HEK293 (cell line): ENCODE results near the gene CLIC4.
A peak's percentile ranks its signal among the peaks of the same experiment; 100 is the strongest.

Experiments used
- CTCF ChIA-PET: fragments of 350-600 bp; formaldehyde crosslinking; extraction: SDS; loops from one replicate; lab custom pipeline; 2021; ENCODE audit warnings: antibody characterized with exemption; lab: Yijun Ruan, JAX
- POLR2A ChIA-PET: fragments of 300-600 bp; formaldehyde crosslinking; extraction: SDS; loops from one replicate; lab custom pipeline; 2020; ENCODE audit warnings: antibody characterized with exemption, inconsistent platforms; lab: Yijun Ruan, JAX
- H3K27ac ChIP-seq: fragments of 200-500 bp; sonication (Bioruptor generic); 2 replicates; pipeline ENCODE4 v1.5.1; 2014; ENCODE audit warnings: low read depth, low read length, control low read depth, inconsistent platforms; ENCODE audit errors: extremely low read depth
- H3K36me3 ChIP-seq, 2 experiments: fragments of 200-500 bp in 1 of 2; sonication (Bioruptor generic) in 1 of 2; 1 replicate in 1 of 2; 2 replicates in 1 of 2; pipeline ENCODE4 v1.5.1; 2014 to 2017; ENCODE audit warnings: inconsistent platforms in 2 of 2, low read length in 2 of 2; ENCODE audit not compliant: control insufficient read depth in 2 of 2, insufficient read depth in 1 of 2
- H3K4me1 ChIP-seq: fragments of 200-500 bp; sonication (Bioruptor generic); 2 replicates; pipeline ENCODE4 v1.5.1; 2014; ENCODE audit warnings: mild to moderate bottlenecking, low read length, inconsistent platforms; ENCODE audit not compliant: control insufficient read depth, insufficient read depth
- H3K4me3 ChIP-seq: 2 replicates; pipeline ENCODE4 v1.5.1; 2011; ENCODE audit warnings: low read depth, mild to moderate bottlenecking, control low read depth, low read length, moderate library complexity
- H3K9me3 ChIP-seq: fragments of 200-500 bp; sonication (Bioruptor generic); 2 replicates; pipeline ENCODE4 v1.5.1; 2014; ENCODE audit warnings: low read depth, low read length, inconsistent platforms; ENCODE audit not compliant: control insufficient read depth, insufficient read depth
- BCL11A ChIP-seq: fragments of 450-650 bp; formaldehyde crosslinking; IDR thresholded peaks from 2 replicates; pipeline ENCODE4 v1.5.1; 2016; ENCODE audit warnings: low read depth, missing biosample characterization, missing genetic modification characterization
- PRDM1 ChIP-seq: fragments of 450-650 bp; formaldehyde crosslinking; IDR thresholded peaks from 2 replicates; pipeline ENCODE4; 2016; ENCODE audit warnings: missing biosample characterization, missing genetic modification characterization
- ZFP37 ChIP-seq: fragments of 450-650 bp; formaldehyde crosslinking; IDR thresholded peaks from 2 replicates; pipeline ENCODE4 v1.5.1; 2016; ENCODE audit warnings: missing biosample characterization, missing genetic modification characterization
- ZIC2 ChIP-seq: fragments of 450-650 bp; formaldehyde crosslinking; IDR thresholded peaks from 2 replicates; pipeline ENCODE4 v1.5.1; 2016; ENCODE audit warnings: missing biosample characterization, missing genetic modification characterization
- ZNF341 ChIP-seq: fragments of 450-650 bp; formaldehyde crosslinking; IDR thresholded peaks from 2 replicates; pipeline ENCODE4; 2016; ENCODE audit warnings: low read depth, missing biosample characterization, missing genetic modification characterization
- ZNF501 ChIP-seq: fragments of 450-650 bp; formaldehyde crosslinking; IDR thresholded peaks from 2 replicates; pipeline ENCODE4 v1.5.1; 2016; ENCODE audit warnings: missing biosample characterization, missing genetic modification characterization
- ZNF530 ChIP-seq: fragments of 450-650 bp; formaldehyde crosslinking; IDR thresholded peaks from 2 replicates; pipeline ENCODE4 v1.5.1; 2016; ENCODE audit warnings: low read depth, missing biosample characterization, missing genetic modification characterization
- ZNF571 ChIP-seq: fragments of 450-650 bp; formaldehyde crosslinking; IDR thresholded peaks from 2 replicates; pipeline ENCODE4 v1.5.0; 2017; ENCODE audit warnings: missing biosample characterization, missing genetic modification characterization
- ZNF596 ChIP-seq: fragments of 450-650 bp; IDR thresholded peaks from 2 replicates; pipeline ENCODE4 v1.5.0; 2018; ENCODE audit warnings: missing biosample characterization, mild to moderate bottlenecking, missing genetic modification characterization, moderate library complexity
- ZNF610 ChIP-seq: fragments of 450-650 bp; formaldehyde crosslinking; IDR thresholded peaks from 2 replicates; pipeline ENCODE4 v1.5.1; 2016; ENCODE audit warnings: missing biosample characterization, missing genetic modification characterization, borderline replicate concordance
- ZNF654 ChIP-seq: fragments of 450-650 bp; formaldehyde crosslinking; IDR thresholded peaks from 2 replicates; pipeline ENCODE4 v1.5.1; 2016; ENCODE audit warnings: low read depth, missing biosample characterization, missing genetic modification characterization
- ZSCAN16 ChIP-seq: fragments of 450-650 bp; formaldehyde crosslinking; IDR thresholded peaks from 2 replicates; pipeline ENCODE4 v1.5.1; 2016; ENCODE audit warnings: missing biosample characterization, missing genetic modification characterization
- TF ChIP-seq, protein P1 (sequence below): fragments of 450-650 bp; formaldehyde crosslinking; IDR thresholded peaks from 2 replicates; pipeline ENCODE4 v1.5.1; 2016; ENCODE audit warnings: missing biosample characterization, missing genetic modification characterization
- TF ChIP-seq, protein P2 (sequence below): fragments of 450-650 bp; formaldehyde crosslinking; IDR thresholded peaks from 2 replicates; pipeline ENCODE4 v1.5.1; 2016; ENCODE audit warnings: missing biosample characterization, missing genetic modification characterization
- TF ChIP-seq, protein P3 (sequence below): fragments of 450-650 bp; formaldehyde crosslinking; IDR thresholded peaks from 2 replicates; pipeline ENCODE4 v1.5.1; 2016; ENCODE audit warnings: missing biosample characterization, missing genetic modification characterization
- TF ChIP-seq, protein P4 (sequence below): fragments of 450-650 bp; formaldehyde crosslinking; IDR thresholded peaks from 2 replicates; pipeline ENCODE4 v1.5.1; 2016; ENCODE audit warnings: missing biosample characterization, missing genetic modification characterization

The CLIC4 gene

DNA sequence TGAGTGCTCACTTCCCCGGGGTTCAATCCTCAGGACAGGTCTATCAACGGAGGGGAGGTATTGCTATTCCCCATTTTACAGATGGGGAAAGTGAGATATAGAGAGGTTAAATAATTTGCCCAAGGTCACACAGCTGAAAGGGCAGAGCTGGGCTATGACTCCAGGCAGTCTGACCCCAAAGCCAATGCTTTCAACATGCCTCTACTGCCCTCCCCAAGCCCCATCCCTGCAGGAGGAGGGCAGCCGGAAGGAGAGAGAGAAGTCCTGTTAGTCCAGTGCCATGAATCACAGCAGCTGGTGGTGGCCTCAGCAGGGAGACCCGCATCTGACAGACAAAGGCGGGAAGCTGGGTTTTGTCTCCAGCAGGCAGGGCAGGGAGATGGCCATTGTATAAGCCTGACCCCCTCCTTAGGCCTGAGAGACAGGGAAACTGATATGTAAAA, 20.0 kb upstream of the CLIC4 start:
- Histone ChIP-seq H3K4me1 (peaks cover 4% of the 10 kb centered on the region), H3K36me3 (no peaks in the 10 kb centered on the region)
- POLR2A ChIA-PET: interaction anchor here (2.0 to 2.6 kb wide), 2 partner anchors 20 kb away, joined by 9 to 19 read pairs; partner anchors contain the start of gene CLIC4
- TF ChIP-seq ZNF654 (tag by site-specific recombination): no peak
- peak; percentile 1; the same call in 1 of the 2 replicates for TF ChIP-seq ZNF341 (tag by site-specific recombination)
- no peak for TF ChIP-seq ZNF530 (tag by site-specific recombination)
- TF ChIP-seq ZNF501 (tag by site-specific recombination): no peak
- TF ChIP-seq, protein P1, sequence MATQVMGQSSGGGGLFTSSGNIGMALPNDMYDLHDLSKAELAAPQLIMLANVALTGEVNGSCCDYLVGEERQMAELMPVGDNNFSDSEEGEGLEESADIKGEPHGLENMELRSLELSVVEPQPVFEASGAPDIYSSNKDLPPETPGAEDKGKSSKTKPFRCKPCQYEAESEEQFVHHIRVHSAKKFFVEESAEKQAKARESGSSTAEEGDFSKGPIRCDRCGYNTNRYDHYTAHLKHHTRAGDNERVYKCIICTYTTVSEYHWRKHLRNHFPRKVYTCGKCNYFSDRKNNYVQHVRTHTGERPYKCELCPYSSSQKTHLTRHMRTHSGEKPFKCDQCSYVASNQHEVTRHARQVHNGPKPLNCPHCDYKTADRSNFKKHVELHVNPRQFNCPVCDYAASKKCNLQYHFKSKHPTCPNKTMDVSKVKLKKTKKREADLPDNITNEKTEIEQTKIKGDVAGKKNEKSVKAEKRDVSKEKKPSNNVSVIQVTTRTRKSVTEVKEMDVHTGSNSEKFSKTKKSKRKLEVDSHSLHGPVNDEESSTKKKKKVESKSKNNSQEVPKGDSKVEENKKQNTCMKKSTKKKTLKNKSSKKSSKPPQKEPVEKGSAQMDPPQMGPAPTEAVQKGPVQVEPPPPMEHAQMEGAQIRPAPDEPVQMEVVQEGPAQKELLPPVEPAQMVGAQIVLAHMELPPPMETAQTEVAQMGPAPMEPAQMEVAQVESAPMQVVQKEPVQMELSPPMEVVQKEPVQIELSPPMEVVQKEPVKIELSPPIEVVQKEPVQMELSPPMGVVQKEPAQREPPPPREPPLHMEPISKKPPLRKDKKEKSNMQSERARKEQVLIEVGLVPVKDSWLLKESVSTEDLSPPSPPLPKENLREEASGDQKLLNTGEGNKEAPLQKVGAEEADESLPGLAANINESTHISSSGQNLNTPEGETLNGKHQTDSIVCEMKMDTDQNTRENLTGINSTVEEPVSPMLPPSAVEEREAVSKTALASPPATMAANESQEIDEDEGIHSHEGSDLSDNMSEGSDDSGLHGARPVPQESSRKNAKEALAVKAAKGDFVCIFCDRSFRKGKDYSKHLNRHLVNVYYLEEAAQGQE: no peak
- peak; percentile 45; the same call in 1 of the 2 replicates for TF ChIP-seq ZIC2
- no peak for TF ChIP-seq ZNF610
- no peak for TF ChIP-seq ZNF596 (tag by site-specific recombination)
- no peak for TF ChIP-seq BCL11A
- TF ChIP-seq ZSCAN16 (tag by site-specific recombination): no peak
- TF ChIP-seq ZFP37 (tag by site-specific recombination): no peak
- TF ChIP-seq PRDM1 (tag by site-specific recombination): no peak
- no peak for TF ChIP-seq ZNF571 (tag by site-specific recombination)
- TF ChIP-seq, protein P2, sequence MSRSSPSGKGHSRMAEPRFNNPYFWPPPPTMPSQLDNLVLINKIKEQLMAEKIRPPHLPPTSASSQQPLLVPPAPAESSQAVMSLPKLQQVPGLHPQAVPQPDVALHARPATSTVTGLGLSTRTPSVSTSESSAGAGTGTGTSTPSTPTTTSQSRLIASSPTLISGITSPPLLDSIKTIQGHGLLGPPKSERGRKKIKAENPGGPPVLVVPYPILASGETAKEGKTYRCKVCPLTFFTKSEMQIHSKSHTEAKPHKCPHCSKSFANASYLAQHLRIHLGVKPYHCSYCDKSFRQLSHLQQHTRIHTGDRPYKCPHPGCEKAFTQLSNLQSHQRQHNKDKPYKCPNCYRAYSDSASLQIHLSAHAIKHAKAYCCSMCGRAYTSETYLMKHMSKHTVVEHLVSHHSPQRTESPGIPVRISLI (tag by site-specific recombination): no peak
- TF ChIP-seq, protein P3, sequence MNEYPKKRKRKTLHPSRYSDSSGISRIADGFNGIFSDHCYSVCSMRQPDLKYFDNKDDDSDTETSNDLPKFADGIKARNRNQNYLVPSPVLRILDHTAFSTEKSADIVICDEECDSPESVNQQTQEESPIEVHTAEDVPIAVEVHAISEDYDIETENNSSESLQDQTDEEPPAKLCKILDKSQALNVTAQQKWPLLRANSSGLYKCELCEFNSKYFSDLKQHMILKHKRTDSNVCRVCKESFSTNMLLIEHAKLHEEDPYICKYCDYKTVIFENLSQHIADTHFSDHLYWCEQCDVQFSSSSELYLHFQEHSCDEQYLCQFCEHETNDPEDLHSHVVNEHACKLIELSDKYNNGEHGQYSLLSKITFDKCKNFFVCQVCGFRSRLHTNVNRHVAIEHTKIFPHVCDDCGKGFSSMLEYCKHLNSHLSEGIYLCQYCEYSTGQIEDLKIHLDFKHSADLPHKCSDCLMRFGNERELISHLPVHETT (tag by site-specific recombination): no peak
- TF ChIP-seq, protein P4, sequence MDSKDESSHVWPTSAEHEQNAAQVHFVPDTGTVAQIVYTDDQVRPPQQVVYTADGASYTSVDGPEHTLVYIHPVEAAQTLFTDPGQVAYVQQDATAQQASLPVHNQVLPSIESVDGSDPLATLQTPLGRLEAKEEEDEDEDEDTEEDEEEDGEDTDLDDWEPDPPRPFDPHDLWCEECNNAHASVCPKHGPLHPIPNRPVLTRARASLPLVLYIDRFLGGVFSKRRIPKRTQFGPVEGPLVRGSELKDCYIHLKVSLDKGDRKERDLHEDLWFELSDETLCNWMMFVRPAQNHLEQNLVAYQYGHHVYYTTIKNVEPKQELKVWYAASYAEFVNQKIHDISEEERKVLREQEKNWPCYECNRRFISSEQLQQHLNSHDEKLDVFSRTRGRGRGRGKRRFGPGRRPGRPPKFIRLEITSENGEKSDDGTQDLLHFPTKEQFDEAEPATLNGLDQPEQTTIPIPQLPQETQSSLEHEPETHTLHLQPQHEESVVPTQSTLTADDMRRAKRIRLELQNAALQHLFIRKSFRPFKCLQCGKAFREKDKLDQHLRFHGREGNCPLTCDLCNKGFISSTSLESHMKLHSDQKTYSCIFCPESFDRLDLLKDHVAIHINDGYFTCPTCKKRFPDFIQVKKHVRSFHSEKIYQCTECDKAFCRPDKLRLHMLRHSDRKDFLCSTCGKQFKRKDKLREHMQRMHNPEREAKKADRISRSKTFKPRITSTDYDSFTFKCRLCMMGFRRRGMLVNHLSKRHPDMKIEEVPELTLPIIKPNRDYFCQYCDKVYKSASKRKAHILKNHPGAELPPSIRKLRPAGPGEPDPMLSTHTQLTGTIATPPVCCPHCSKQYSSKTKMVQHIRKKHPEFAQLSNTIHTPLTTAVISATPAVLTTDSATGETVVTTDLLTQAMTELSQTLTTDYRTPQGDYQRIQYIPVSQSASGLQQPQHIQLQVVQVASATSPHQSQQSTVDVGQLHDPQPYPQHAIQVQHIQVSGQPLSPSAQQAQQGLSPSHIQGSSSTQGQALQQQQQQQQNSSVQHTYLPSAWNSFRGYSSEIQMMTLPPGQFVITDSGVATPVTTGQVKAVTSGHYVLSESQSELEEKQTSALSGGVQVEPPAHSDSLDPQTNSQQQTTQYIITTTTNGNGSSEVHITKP (tag by site-specific recombination): peak; percentile 24; the same call in 1 of the 2 replicates
- TF ChIP-seq, all 188 proteins: peak for 3
- Histone ChIP-seq H3K27ac (no peak overlapping the region), H3K4me3 (no peak overlapping the region), H3K9me3 (no peaks in the 10 kb centered on the region)
- CTCF ChIA-PET: interaction anchor here (1.9 kb wide), 1 partner anchor 36 kb away, joined by 8 read pairs; no protein-coding TSS in a partner anchor
